SK-N-SH (cell line): Measurements from ENCODE around the gene U2SURP. TPM values are rescaled to one million over a fixed set of nuclear protein-coding genes. Genes with fewer than 3 reads are reported as not detected.

Experiments used
- CTCF ChIA-PET: fragments of 300-600, 350-600 bp; formaldehyde crosslinking; extraction: SDS; loops from one replicate; lab custom pipeline; 2021; lab: Yijun Ruan, JAX
- POLR2A ChIA-PET: fragments of 350-600 bp; sonication (Branson Sonifier 250); formaldehyde crosslinking; extraction: SDS; loops from one replicate; lab custom pipeline; 2020; ENCODE audit warnings: antibody characterized with exemption, inconsistent platforms; lab: Yijun Ruan, JAX
- DNase-seq: peaks from one replicate; pipeline ENCODE4 v3.0.0; 2012
- H2AFZ ChIP-seq: fragments of 200-600 bp; sonication (generic); 2 replicates; pipeline ENCODE4 v1.8.1; 2016; ENCODE audit warnings: antibody characterized with exemption, mild to moderate bottlenecking, low read depth
- H3F3A ChIP-seq: fragments of 200-600 bp; sonication (generic); replicated peaks from 2 replicates; pipeline ENCODE3; 2016; ENCODE audit warnings: antibody characterized with exemption, mild to moderate bottlenecking; ENCODE audit not compliant: insufficient read depth
- H3K27ac ChIP-seq, 2 experiments: fragments of 200-500 bp in 1 of 2; fragments of 200-600 bp in 1 of 2; sonication (Bioruptor generic) in 1 of 2; sonication (generic), shearing (Covaris generic) in 1 of 2; 2 replicates each; pipeline versions ENCODE4 v1.5.1 to v1.6.1; 2014 to 2016; ENCODE audit warnings: low read depth in 2 of 2, inconsistent platforms in 1 of 2, low read length in 1 of 2, mild to moderate bottlenecking in 1 of 2, mixed read lengths in 1 of 2
- H3K27me3 ChIP-seq: fragments of 200-600 bp; sonication (generic), shearing (Covaris generic); 2 replicates; pipeline ENCODE4 v1.6.1; 2016; ENCODE audit warnings: mixed run types; ENCODE audit not compliant: insufficient read depth
- H3K36me3 ChIP-seq, 2 experiments: fragments of 200-500 bp in 1 of 2; fragments of 200-600 bp in 1 of 2; sonication (Bioruptor generic) in 1 of 2; sonication (generic) in 1 of 2; replicated peaks in 1 of 2; 2 replicates each; pipeline versions ENCODE3 to v1.5.1; 2014 to 2016; ENCODE audit warnings: low read length in 1 of 2, mild to moderate bottlenecking in 1 of 2; ENCODE audit not compliant: insufficient read depth in 2 of 2, control insufficient read depth in 1 of 2
- H3K4me1 ChIP-seq, 2 experiments: fragments of 200-500 bp in 1 of 2; fragments of 200-600 bp in 1 of 2; sonication (Bioruptor generic) in 1 of 2; sonication (generic), shearing (Covaris generic) in 1 of 2; 2 replicates each; pipeline versions ENCODE4 v1.5.1 to v1.6.1; 2014 to 2016; ENCODE audit warnings: low read depth in 1 of 2, low read length in 1 of 2, mixed run types in 1 of 2; ENCODE audit not compliant: insufficient read depth in 2 of 2, control insufficient read depth in 1 of 2
- H3K4me2 ChIP-seq: fragments of 200-600 bp; sonication (generic), shearing (Covaris generic); 2 replicates; pipeline ENCODE4 v1.6.1; 2017; ENCODE audit warnings: mixed run types
- H3K4me3 ChIP-seq, 2 experiments: fragments of 200-500 bp in 1 of 2; fragments of 200-600 bp in 1 of 2; sonication (Bioruptor generic) in 1 of 2; sonication (generic), shearing (Covaris generic) in 1 of 2; 2 replicates each; pipeline versions ENCODE4 v1.5.1 to v1.8.1; 2014 to 2016; ENCODE audit warnings: low read depth in 2 of 2, inconsistent platforms in 1 of 2, low read length in 1 of 2, mild to moderate bottlenecking in 1 of 2, mixed read lengths in 1 of 2, moderate library complexity in 1 of 2
- H3K79me2 ChIP-seq: fragments of 200-600 bp; sonication (generic); 2 replicates; pipeline ENCODE4 v1.8.1; 2017; ENCODE audit warnings: mild to moderate bottlenecking; ENCODE audit not compliant: insufficient read depth
- H3K9ac ChIP-seq: fragments of 200-600 bp; sonication (generic); 2 replicates; pipeline ENCODE4 v1.6.1; 2017; ENCODE audit warnings: mixed run types
- H3K9me2 ChIP-seq: fragments of 200-600 bp; sonication (generic); 2 replicates; pipeline ENCODE4 v1.6.1; 2017; ENCODE audit warnings: mixed run types
- H3K9me3 ChIP-seq: fragments of 200-600 bp; sonication (generic); 2 replicates; pipeline ENCODE4 v1.6.1; 2017; ENCODE audit warnings: mixed run types, mild to moderate bottlenecking, moderate library complexity
- H4K20me1 ChIP-seq: fragments of 200-600 bp; sonication (generic); 2 replicates; pipeline ENCODE4 v1.6.1; 2017; ENCODE audit warnings: mild to moderate bottlenecking, mixed run types; ENCODE audit not compliant: insufficient read depth
- CHD2 ChIP-seq: fragments of 150-350 bp; IDR thresholded peaks from 2 replicates; pipeline ENCODE4 v1.6.1; 2018; ENCODE audit warnings: low read length; ENCODE audit not compliant: partially characterized antibody
- CTCF ChIP-seq: fragments of 200-600 bp; sonication (generic); IDR thresholded peaks from 2 replicates; pipeline ENCODE4 v1.6.1; 2017; ENCODE audit warnings: antibody characterized with exemption, mild to moderate bottlenecking, moderate library complexity
- ELF1 ChIP-seq: IDR thresholded peaks from 2 replicates; pipeline ENCODE4 v1.4.0; 2012
- EZH2phosphoT487 ChIP-seq: fragments of 200-600 bp; sonication (generic); IDR thresholded peaks from 2 replicates; pipeline ENCODE4 v1.6.1; 2017; ENCODE audit warnings: low read depth, mixed run types, mild to moderate bottlenecking, antibody characterized with exemption, moderate library complexity, borderline replicate concordance
- FOSL2 ChIP-seq: IDR thresholded peaks from 2 replicates; pipeline ENCODE4 v1.4.0; 2012; ENCODE audit warnings: low read depth, mild to moderate bottlenecking, moderate library complexity, borderline replicate concordance
- FOXM1 ChIP-seq: IDR thresholded peaks from 2 replicates; pipeline ENCODE4 v1.4.0; 2012; ENCODE audit warnings: low read depth, mild to moderate bottlenecking
- GABPA ChIP-seq: IDR thresholded peaks from 2 replicates; pipeline ENCODE4 v1.4.0; 2012; ENCODE audit warnings: low read depth, mild to moderate bottlenecking
- GATA2 ChIP-seq: sonication (generic); formaldehyde crosslinking; IDR thresholded peaks from 2 replicates; pipeline ENCODE4 v1.5.0; 2020; ENCODE audit warnings: mild to moderate bottlenecking, missing genetic modification reagents
- JUND ChIP-seq: IDR thresholded peaks from 2 replicates; pipeline ENCODE4 v1.4.0; 2012
- MEF2A ChIP-seq: IDR thresholded peaks from 2 replicates; pipeline ENCODE4 v1.4.0; 2012; ENCODE audit warnings: low read depth, borderline replicate concordance
- RAD21 ChIP-seq: IDR thresholded peaks from 2 replicates; pipeline ENCODE4 v1.6.1; 2012; ENCODE audit warnings: mild to moderate bottlenecking, low read length
- REST ChIP-seq: IDR thresholded peaks from 2 replicates; pipeline ENCODE4 v1.6.1; 2012; ENCODE audit warnings: mild to moderate bottlenecking, low read depth, low read length, moderate library complexity
- RFX5 ChIP-seq: IDR thresholded peaks from 2 replicates; pipeline ENCODE4 v1.6.1; 2012; ENCODE audit warnings: mild to moderate bottlenecking, improper control_type of control experiment, low read length
- RXRA ChIP-seq: IDR thresholded peaks from 2 replicates; pipeline ENCODE4 v1.4.0; 2012; ENCODE audit warnings: low read depth, mild to moderate bottlenecking, borderline replicate concordance
- SIN3A ChIP-seq: IDR thresholded peaks from 2 replicates; pipeline ENCODE4 v1.6.1; 2012; ENCODE audit warnings: low read depth, mild to moderate bottlenecking, low read length, moderate library complexity, borderline replicate concordance
- SMC3 ChIP-seq: IDR thresholded peaks from 2 replicates; pipeline ENCODE4 v1.6.1; 2012; ENCODE audit warnings: low read depth, low read length, improper control_type of control experiment
- TAF1 ChIP-seq: IDR thresholded peaks from 2 replicates; pipeline ENCODE4 v1.6.1; 2012; ENCODE audit warnings: low read depth, mild to moderate bottlenecking, low read length, moderate library complexity, borderline replicate concordance
- TEAD4 ChIP-seq: IDR thresholded peaks from 2 replicates; pipeline ENCODE4 v1.4.0; 2012; ENCODE audit warnings: mild to moderate bottlenecking, borderline replicate concordance; ENCODE audit not compliant: insufficient read depth
- USF1 ChIP-seq: IDR thresholded peaks from 2 replicates; pipeline ENCODE4 v1.4.0; 2012; ENCODE audit warnings: low read depth, borderline replicate concordance
- USF2 ChIP-seq: fragments of 150-350 bp; IDR thresholded peaks from 2 replicates; pipeline ENCODE4 v1.6.1; 2017; ENCODE audit warnings: antibody characterized with exemption, low read length, low read depth, borderline replicate concordance
- YY1 ChIP-seq: IDR thresholded peaks from 2 replicates; pipeline ENCODE4 v1.4.0; 2012; ENCODE audit warnings: low read depth, mild to moderate bottlenecking
- WGBS: methylation state at CpG from one replicate; pipeline ENCODE4 v1.1.6; 2017; ENCODE audit warnings: low lambda C conversion rate; 5-methylcytosine and 5-hydroxymethylcytosine counted together
- polyA plus RNA-seq, 3 experiments: library from polyadenylated mRNA; depleted of rRNA; stranded (reverse); fragments of >200 nt; gene quantifications; 2 replicates each; pipeline ENCODE4 v1.2.3, GENCODE V29; 2012

Gene U2SURP
- polyA plus RNA-seq, 1 of the 3 experiments (the other 2 are of a cell fraction), result 10.9 TPM

- Histone ChIP-seq H4K20me1 (no peaks in the 10 kb centered on the region), H3K4me3 (no peak overlapping the region), H3F3A (no peaks in the 10 kb centered on the region), H3K27ac (no peak overlapping the region), H3K4me2 (no peak overlapping the region), H3K4me1 (0 out of 4 replicates have a peak, but pooled peaks cover 0 to 2% of the 10 kb centered on the region in 2 experiments), H3K36me3 (no peaks in the 10 kb centered on the region), H3K9me3 (no peaks in the 10 kb centered on the region), H2AFZ (peak overlapping the region; percentile 42; the same call in 1 of the 2 replicates), H3K27me3 (no peaks in the 10 kb centered on the region), H3K79me2 (no peaks in the 10 kb centered on the region), H3K9ac (no peak overlapping the region), H3K9me2 (no peaks in the 10 kb centered on the region)
- ChIA-PET POLR2A (no interaction called here), CTCF (interaction anchor here (0.6 to 6.2 kb wide), 18 partner anchors 10 to 405 kb away, joined by 3 to 88 read pairs (median 3); partner anchors contain the start of genes PAQR9 and U2SURP)
- WGBS, result 44% methylated on average over 5 of the region's 5 CpGs
- DNase-seq, result peak; percentile 52
- TF ChIP-seq CHD2 (no peak), JUND (no peak), RFX5 (no peak), SIN3A (no peak), GATA2 (CRISPR knock-in tag) (no peak), TEAD4 (no peak), ELF1 (no peak), SMC3 (peak; percentile 68), MEF2A (no peak), RAD21 (peak; percentile 74), EZH2phosphoT487 (no peak), REST (no peak), FOSL2 (no peak), RXRA (no peak), USF2 (no peak), GABPA (no peak), USF1 (no peak), YY1 (no peak), TAF1 (no peak), FOXM1 (no peak), CTCF (peak; percentile 84)
Measured at GRCh38 chr3:142987080-142987700, 14.2 kb upstream of the U2SURP start.
